ENCODE results near the gene WNT2B. TPM values are rescaled to one million over a fixed set of nuclear protein-coding genes. Genes with fewer than 3 reads are reported as not detected.

Gene WNT2B
- total RNA-seq, 1 donor from 2014 or later: 4.4 TPM

Other genes starting within 250 kb of the WNT2B start
- 35.1 TPM for gene CTTNBP2NL, start 112.8 kb upstream of the WNT2B start, total RNA-seq
- 13.1 TPM for gene ST7L, start 110.2 kb downstream of the WNT2B start, total RNA-seq
- 142 TPM for gene CAPZA1, start 110.9 kb downstream of the WNT2B start, total RNA-seq
- 50.2 TPM for gene MOV10, start 165.7 kb downstream of the WNT2B start, total RNA-seq
- 69.5 TPM for gene RHOC, start 198.2 kb downstream of the WNT2B start, total RNA-seq
- gene PPM1J, start 206.4 kb downstream of the WNT2B start, total RNA-seq: 2.1 TPM

Data from esophagus mucosa (tissue), 1 donor.